WTC11 (cell line): ENCODE data around the gene SPDL1. TPM values are rescaled to one million over a fixed set of nuclear protein-coding genes. Genes with fewer than 3 reads are reported as not detected.

Source experiments
- ATAC-seq: fragments of 200-7000 bp; cut with Tn5 transposase; 2 replicates; pipeline ENCODE4 v1.10.0; 2021; ENCODE audit warnings: mild to moderate bottlenecking, moderate library complexity
- CTCF ChIA-PET: fragments of 300-600 bp; sonication (Branson Sonifier 250); formaldehyde crosslinking; loops from one replicate; lab custom pipeline; 2021; ENCODE audit warnings: antibody characterized with exemption; lab: Charles Lee
- POLR2A ChIA-PET: fragments of 350-600 bp; sonication (Branson Sonifier 250); formaldehyde crosslinking; loops from one replicate; lab custom pipeline; 2021; ENCODE audit warnings: antibody characterized with exemption; lab: Charles Lee
- DNase-seq: peaks from one replicate; pipeline ENCODE4 v3.0.0; 2021; ENCODE audit warnings: low spot score
- H3K27ac Mint-ChIP-seq: 2 replicates; pipeline ENCODE4 v1.8.0; 2021; ENCODE audit warnings: mixed read lengths
- H3K27me3 Mint-ChIP-seq: 2 replicates; pipeline ENCODE4 v1.8.0; 2021; ENCODE audit warnings: low read depth, mild to moderate bottlenecking, moderate library complexity, mixed read lengths
- H3K36me3 Mint-ChIP-seq: 2 replicates; pipeline ENCODE4 v1.8.0; 2021; ENCODE audit warnings: mixed read lengths
- H3K4me1 Mint-ChIP-seq: 2 replicates; pipeline ENCODE4 v1.8.0; 2022; ENCODE audit warnings: mixed read lengths
- H3K4me3 Mint-ChIP-seq: 2 replicates; pipeline ENCODE4 v1.8.0; 2021; ENCODE audit warnings: mild to moderate bottlenecking, moderate library complexity, mixed read lengths
- H3K9me3 Mint-ChIP-seq: 2 replicates; pipeline ENCODE4 v1.8.0; 2021; ENCODE audit warnings: mixed read lengths
- CBFB ChIP-seq: sonication (generic); formaldehyde crosslinking; IDR thresholded peaks from 2 replicates; pipeline ENCODE4 v1.8.1; 2022; ENCODE audit warnings: mild to moderate bottlenecking, low read depth, missing genetic modification reagents
- FOXJ3 ChIP-seq: sonication (generic); formaldehyde crosslinking; IDR thresholded peaks from 2 replicates; pipeline ENCODE4 v1.9.0; 2021; ENCODE audit warnings: missing genetic modification reagents, mild to moderate bottlenecking, borderline replicate concordance
- FOXP1 ChIP-seq: sonication (generic); formaldehyde crosslinking; IDR thresholded peaks from 2 replicates; pipeline ENCODE4 v1.8.0; 2022; ENCODE audit warnings: missing genetic modification reagents, mild to moderate bottlenecking, moderate library complexity, borderline replicate concordance
- GABPB1 ChIP-seq: sonication (generic); formaldehyde crosslinking; IDR thresholded peaks from 2 replicates; pipeline ENCODE4 v1.8.1; 2023; ENCODE audit warnings: mild to moderate bottlenecking, missing genetic modification reagents
- MXD4 ChIP-seq: fragments of 250-450 bp; sonication (Bioruptor Pico); IDR thresholded peaks from 2 replicates; pipeline ENCODE4 v1.8.0; 2021; ENCODE audit warnings: mild to moderate bottlenecking, moderate library complexity, borderline replicate concordance
- MYBL2 ChIP-seq: sonication (generic); formaldehyde crosslinking; IDR thresholded peaks from 2 replicates; pipeline ENCODE4 v1.8.1; 2023; ENCODE audit warnings: mild to moderate bottlenecking, moderate library complexity, missing genetic modification reagents
- NR2C2 ChIP-seq: sonication (generic); formaldehyde crosslinking; IDR thresholded peaks from 2 replicates; pipeline ENCODE4 v1.8.0; 2022; ENCODE audit warnings: mild to moderate bottlenecking, missing genetic modification reagents
- RORB ChIP-seq: fragments of 250-450 bp; sonication (Bioruptor Pico); IDR thresholded peaks from 2 replicates; pipeline ENCODE4 v1.9.0; 2021; ENCODE audit warnings: mild to moderate bottlenecking
- SMAD3 ChIP-seq: sonication (generic); formaldehyde crosslinking; IDR thresholded peaks from 2 replicates; pipeline ENCODE4 v1.8.0; 2022; ENCODE audit warnings: missing genetic modification reagents, mild to moderate bottlenecking, borderline replicate concordance
- TEAD4 ChIP-seq: sonication (generic); formaldehyde crosslinking; IDR thresholded peaks from 2 replicates; pipeline ENCODE4 v1.8.0; 2022; ENCODE audit warnings: mild to moderate bottlenecking, missing genetic modification reagents
- ZNF138 ChIP-seq: sonication (generic); formaldehyde crosslinking; conservative IDR thresholded peaks from 2 replicates; pipeline ENCODE4 v1.8.1; 2022; ENCODE audit warnings: mild to moderate bottlenecking, moderate library complexity, missing genetic modification reagents
- ZNF219 ChIP-seq: sonication (generic); formaldehyde crosslinking; IDR thresholded peaks from 2 replicates; pipeline ENCODE4 v1.8.0; 2023; ENCODE audit warnings: missing genetic modification reagents, mild to moderate bottlenecking, borderline replicate concordance
- ZNF263 ChIP-seq: sonication (generic); formaldehyde crosslinking; IDR thresholded peaks from 2 replicates; pipeline ENCODE4 v1.8.1; 2022; ENCODE audit warnings: low read depth, mild to moderate bottlenecking, moderate library complexity, missing genetic modification reagents
- ZNF423 ChIP-seq: fragments of 250-450 bp; sonication (Bioruptor Pico); IDR thresholded peaks from 2 replicates; pipeline ENCODE4 v2.1.2; 2022; ENCODE audit warnings: mild to moderate bottlenecking, moderate library complexity
- total RNA-seq: library from RNA; stranded (reverse); gene quantifications from 3 replicates; pipeline ENCODE4 v1.2.3, GENCODE V29; 2021
- TF ChIP-seq, protein P1 (sequence below): fragments of 250-450 bp; sonication (Bioruptor Pico); IDR thresholded peaks from 2 replicates; pipeline ENCODE4 v1.9.0; 2021; ENCODE audit warnings: mild to moderate bottlenecking, borderline replicate concordance
- TF ChIP-seq, protein P2 (sequence below): fragments of 250-450 bp; sonication (Bioruptor Pico); IDR thresholded peaks from 2 replicates; pipeline ENCODE4 v1.9.0; 2021; ENCODE audit warnings: mild to moderate bottlenecking
- TF ChIP-seq, protein P3 (sequence below): fragments of 200-600 bp; IDR thresholded peaks from 2 replicates; pipeline ENCODE4 v1.8.0; 2022; ENCODE audit warnings: antibody characterized with exemption
- TF ChIP-seq, protein P4 (sequence below): sonication (generic); formaldehyde crosslinking; IDR thresholded peaks from 2 replicates; pipeline ENCODE4 v1.8.1; 2023; ENCODE audit warnings: mild to moderate bottlenecking, missing genetic modification reagents
- TF ChIP-seq, protein P5 (sequence below): fragments of 250-450 bp; sonication (Bioruptor Pico); conservative IDR thresholded peaks from 2 replicates; pipeline ENCODE4 v1.9.0; 2021; ENCODE audit warnings: mild to moderate bottlenecking
- TF ChIP-seq, protein P6 (sequence below): sonication (generic); formaldehyde crosslinking; IDR thresholded peaks from 2 replicates; pipeline ENCODE4 v1.8.0; 2022; ENCODE audit warnings: mild to moderate bottlenecking, missing genetic modification reagents

The SPDL1 gene
- total RNA-seq, 1 experiment from 2014 or later = 35.1 TPM

DNA sequence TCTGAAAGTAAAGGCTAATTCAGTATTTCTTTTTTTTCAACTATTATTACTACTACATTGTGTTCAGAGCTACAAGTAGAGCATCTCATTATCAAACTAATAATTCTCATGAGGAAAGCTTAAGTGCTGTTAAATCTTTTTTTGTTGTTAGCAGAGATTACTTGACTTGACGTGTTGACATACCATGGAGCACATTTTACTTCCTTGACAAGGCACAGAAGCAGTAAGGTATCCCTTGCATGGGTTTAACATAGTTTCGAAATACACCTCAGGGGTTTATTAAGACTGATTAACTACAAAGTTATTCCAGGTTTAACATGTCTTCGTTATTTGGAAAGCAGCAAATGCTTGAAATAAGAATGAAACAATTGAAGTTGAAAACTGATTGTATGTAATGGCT is 7.0 kb downstream of the SPDL1 start (continued):
- TF ChIP-seq, protein P1, sequence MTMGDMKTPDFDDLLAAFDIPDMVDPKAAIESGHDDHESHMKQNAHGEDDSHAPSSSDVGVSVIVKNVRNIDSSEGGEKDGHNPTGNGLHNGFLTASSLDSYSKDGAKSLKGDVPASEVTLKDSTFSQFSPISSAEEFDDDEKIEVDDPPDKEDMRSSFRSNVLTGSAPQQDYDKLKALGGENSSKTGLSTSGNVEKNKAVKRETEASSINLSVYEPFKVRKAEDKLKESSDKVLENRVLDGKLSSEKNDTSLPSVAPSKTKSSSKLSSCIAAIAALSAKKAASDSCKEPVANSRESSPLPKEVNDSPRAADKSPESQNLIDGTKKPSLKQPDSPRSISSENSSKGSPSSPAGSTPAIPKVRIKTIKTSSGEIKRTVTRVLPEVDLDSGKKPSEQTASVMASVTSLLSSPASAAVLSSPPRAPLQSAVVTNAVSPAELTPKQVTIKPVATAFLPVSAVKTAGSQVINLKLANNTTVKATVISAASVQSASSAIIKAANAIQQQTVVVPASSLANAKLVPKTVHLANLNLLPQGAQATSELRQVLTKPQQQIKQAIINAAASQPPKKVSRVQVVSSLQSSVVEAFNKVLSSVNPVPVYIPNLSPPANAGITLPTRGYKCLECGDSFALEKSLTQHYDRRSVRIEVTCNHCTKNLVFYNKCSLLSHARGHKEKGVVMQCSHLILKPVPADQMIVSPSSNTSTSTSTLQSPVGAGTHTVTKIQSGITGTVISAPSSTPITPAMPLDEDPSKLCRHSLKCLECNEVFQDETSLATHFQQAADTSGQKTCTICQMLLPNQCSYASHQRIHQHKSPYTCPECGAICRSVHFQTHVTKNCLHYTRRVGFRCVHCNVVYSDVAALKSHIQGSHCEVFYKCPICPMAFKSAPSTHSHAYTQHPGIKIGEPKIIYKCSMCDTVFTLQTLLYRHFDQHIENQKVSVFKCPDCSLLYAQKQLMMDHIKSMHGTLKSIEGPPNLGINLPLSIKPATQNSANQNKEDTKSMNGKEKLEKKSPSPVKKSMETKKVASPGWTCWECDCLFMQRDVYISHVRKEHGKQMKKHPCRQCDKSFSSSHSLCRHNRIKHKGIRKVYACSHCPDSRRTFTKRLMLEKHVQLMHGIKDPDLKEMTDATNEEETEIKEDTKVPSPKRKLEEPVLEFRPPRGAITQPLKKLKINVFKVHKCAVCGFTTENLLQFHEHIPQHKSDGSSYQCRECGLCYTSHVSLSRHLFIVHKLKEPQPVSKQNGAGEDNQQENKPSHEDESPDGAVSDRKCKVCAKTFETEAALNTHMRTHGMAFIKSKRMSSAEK (CRISPR knock-in tag) = no peak
- TF ChIP-seq, protein P2, sequence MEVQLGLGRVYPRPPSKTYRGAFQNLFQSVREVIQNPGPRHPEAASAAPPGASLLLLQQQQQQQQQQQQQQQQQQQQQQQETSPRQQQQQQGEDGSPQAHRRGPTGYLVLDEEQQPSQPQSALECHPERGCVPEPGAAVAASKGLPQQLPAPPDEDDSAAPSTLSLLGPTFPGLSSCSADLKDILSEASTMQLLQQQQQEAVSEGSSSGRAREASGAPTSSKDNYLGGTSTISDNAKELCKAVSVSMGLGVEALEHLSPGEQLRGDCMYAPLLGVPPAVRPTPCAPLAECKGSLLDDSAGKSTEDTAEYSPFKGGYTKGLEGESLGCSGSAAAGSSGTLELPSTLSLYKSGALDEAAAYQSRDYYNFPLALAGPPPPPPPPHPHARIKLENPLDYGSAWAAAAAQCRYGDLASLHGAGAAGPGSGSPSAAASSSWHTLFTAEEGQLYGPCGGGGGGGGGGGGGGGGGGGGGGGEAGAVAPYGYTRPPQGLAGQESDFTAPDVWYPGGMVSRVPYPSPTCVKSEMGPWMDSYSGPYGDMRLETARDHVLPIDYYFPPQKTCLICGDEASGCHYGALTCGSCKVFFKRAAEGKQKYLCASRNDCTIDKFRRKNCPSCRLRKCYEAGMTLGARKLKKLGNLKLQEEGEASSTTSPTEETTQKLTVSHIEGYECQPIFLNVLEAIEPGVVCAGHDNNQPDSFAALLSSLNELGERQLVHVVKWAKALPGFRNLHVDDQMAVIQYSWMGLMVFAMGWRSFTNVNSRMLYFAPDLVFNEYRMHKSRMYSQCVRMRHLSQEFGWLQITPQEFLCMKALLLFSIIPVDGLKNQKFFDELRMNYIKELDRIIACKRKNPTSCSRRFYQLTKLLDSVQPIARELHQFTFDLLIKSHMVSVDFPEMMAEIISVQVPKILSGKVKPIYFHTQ = no peak
- TF ChIP-seq FOXP1 (CRISPR knock-in tag) (no peak), ZNF219 (CRISPR knock-in tag) (no peak), ZNF138 (CRISPR knock-in tag) (no peak), MXD4 (CRISPR knock-in tag) (no peak)
- TF ChIP-seq, protein P3, sequence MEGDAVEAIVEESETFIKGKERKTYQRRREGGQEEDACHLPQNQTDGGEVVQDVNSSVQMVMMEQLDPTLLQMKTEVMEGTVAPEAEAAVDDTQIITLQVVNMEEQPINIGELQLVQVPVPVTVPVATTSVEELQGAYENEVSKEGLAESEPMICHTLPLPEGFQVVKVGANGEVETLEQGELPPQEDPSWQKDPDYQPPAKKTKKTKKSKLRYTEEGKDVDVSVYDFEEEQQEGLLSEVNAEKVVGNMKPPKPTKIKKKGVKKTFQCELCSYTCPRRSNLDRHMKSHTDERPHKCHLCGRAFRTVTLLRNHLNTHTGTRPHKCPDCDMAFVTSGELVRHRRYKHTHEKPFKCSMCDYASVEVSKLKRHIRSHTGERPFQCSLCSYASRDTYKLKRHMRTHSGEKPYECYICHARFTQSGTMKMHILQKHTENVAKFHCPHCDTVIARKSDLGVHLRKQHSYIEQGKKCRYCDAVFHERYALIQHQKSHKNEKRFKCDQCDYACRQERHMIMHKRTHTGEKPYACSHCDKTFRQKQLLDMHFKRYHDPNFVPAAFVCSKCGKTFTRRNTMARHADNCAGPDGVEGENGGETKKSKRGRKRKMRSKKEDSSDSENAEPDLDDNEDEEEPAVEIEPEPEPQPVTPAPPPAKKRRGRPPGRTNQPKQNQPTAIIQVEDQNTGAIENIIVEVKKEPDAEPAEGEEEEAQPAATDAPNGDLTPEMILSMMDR = no peak

DNA sequence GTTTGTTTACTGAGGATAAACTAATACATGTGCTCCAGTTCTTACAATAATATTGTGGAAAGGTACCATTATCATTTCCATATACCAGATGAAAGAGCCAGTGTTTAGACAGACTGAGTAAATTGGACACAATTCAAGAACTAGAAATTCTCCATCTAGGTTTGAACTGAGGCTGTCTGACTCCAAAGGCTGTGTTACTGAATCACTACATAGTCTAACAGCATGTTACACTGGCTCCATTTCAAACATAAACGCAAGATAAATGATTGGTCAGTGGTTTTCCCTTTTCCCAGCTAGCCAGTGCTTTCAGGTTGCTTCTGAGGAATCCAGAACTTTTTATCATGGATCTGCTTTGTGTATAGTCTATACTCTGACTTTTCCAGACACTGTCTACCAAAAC is 8.1 kb downstream of the SPDL1 start:
- ATAC-seq (no peak), DNase-seq (no peak)
- Mint-ChIP-seq H3K27ac (no peak overlapping the region), H3K36me3 (peaks cover 74% of the 10 kb centered on the region), H3K27me3 (no peaks in the 10 kb centered on the region), H3K4me3 (no peak overlapping the region), H3K9me3 (no peaks in the 10 kb centered on the region), H3K4me1 (no peaks in the 10 kb centered on the region)
- CTCF ChIA-PET = no interaction called here
- POLR2A ChIA-PET = no interaction called here
- no peak for TF ChIP-seq TEAD4
- no peak for TF ChIP-seq ZNF263 (CRISPR knock-in tag)
- TF ChIP-seq NR2C2 (CRISPR knock-in tag) = no peak
- TF ChIP-seq, protein P4, sequence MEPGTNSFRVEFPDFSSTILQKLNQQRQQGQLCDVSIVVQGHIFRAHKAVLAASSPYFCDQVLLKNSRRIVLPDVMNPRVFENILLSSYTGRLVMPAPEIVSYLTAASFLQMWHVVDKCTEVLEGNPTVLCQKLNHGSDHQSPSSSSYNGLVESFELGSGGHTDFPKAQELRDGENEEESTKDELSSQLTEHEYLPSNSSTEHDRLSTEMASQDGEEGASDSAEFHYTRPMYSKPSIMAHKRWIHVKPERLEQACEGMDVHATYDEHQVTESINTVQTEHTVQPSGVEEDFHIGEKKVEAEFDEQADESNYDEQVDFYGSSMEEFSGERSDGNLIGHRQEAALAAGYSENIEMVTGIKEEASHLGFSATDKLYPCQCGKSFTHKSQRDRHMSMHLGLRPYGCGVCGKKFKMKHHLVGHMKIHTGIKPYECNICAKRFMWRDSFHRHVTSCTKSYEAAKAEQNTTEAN (CRISPR knock-in tag) = no peak
- TF ChIP-seq SMAD3 = no peak
- TF ChIP-seq, protein P5, sequence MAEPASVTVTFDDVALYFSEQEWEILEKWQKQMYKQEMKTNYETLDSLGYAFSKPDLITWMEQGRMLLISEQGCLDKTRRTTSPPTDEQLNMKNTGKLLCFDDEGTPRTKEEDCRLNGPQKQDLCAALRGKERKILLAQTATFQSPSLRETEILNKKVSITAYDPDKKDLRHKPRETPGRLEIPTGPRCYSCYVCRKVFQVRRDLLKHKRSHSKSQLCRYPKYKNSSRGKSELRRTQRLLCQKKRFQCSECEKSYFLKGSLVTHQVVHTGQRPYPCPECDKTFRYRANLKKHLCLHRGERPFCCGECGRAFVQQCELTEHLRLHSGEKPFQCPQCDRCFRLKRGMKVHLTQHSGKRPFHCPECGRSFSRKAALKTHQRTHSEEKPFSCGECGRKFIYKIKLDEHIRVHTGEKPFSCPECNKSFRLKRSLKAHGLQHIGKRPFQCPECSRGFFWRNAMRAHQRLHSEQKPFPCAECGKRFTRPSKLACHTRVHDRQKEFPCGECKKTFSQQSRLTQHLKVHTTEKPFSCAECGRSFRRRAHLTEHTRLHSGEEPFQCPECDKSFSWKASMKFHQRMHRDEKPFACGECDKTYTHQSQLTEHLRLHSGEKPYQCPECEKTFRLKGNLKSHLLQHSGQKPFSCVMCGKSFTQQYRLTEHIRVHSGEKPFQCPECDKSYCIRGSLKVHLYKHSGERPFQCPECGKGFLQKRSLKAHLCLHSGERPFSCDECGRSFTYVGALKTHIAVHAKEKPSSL (CRISPR knock-in tag) = no peak
- TF ChIP-seq, protein P6, sequence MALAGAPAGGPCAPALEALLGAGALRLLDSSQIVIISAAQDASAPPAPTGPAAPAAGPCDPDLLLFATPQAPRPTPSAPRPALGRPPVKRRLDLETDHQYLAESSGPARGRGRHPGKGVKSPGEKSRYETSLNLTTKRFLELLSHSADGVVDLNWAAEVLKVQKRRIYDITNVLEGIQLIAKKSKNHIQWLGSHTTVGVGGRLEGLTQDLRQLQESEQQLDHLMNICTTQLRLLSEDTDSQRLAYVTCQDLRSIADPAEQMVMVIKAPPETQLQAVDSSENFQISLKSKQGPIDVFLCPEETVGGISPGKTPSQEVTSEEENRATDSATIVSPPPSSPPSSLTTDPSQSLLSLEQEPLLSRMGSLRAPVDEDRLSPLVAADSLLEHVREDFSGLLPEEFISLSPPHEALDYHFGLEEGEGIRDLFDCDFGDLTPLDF (CRISPR knock-in tag) = no peak
- TF ChIP-seq MYBL2 (CRISPR knock-in tag) = no peak
- no peak for TF ChIP-seq ZNF423
- TF ChIP-seq GABPB1 = no peak
- no peak for TF ChIP-seq FOXJ3
- no peak for TF ChIP-seq ZNF138 (CRISPR knock-in tag)
- no peak for TF ChIP-seq RORB
- TF ChIP-seq, protein P3 = no peak
- TF ChIP-seq CBFB = no peak
